DMS114 treated with DMSO at 0.1 percent for 48 hours (cell line): ENCODE measurements around the gene COMMD7.

Experiments
- DNase-seq: peaks from one replicate; lab custom pipeline; 2025; ENCODE audit not compliant: unreplicated experiment; lab: John Stamatoyannopoulos, UW

COMMD7 gene

GRCh38 chr20:32743237-32744112 is at the start of gene COMMD7:
COMMD7 (minus strand) TSS chr20:32743467; CDS start chr20:32743391, 76 bp downstream.
- DNase-seq: peak; percentile 27

- no peak for DNase-seq
Observed at GRCh38 chr20:32792731-32793458, 49.6 kb upstream of the COMMD7 start.

- no peak for DNase-seq
Observed at GRCh38 chr20:32792316-32792715, 49.0 kb upstream of the COMMD7 start.

GRCh38 chr20:32790751-32791057 is 47.4 kb upstream of the COMMD7 start:
- no peak for DNase-seq

- peak; percentile 30 for DNase-seq
Observed at GRCh38 chr20:32789896-32790750, 46.9 kb upstream of the COMMD7 start.

- DNase-seq: no peak
Observed at GRCh38 chr20:32787168-32787567, 43.9 kb upstream of the COMMD7 start.

- DNase-seq: no peak
Observed at GRCh38 chr20:32786059-32786760, 42.9 kb upstream of the COMMD7 start.

GRCh38 chr20:32784369-32785080 is 41.3 kb upstream of the COMMD7 start:
- DNase-seq: no peak

- DNase-seq: no peak
Observed at GRCh38 chr20:32780749-32781655, 37.7 kb upstream of the COMMD7 start.

GRCh38 chr20:32780278-32780677 is 37.0 kb upstream of the COMMD7 start:
- no peak for DNase-seq

GRCh38 chr20:32779500-32780211 is 36.4 kb upstream of the COMMD7 start:
- DNase-seq: no peak

- DNase-seq: no peak
Observed at GRCh38 chr20:32777177-32777956, 34.1 kb upstream of the COMMD7 start.

- DNase-seq: no peak
Observed at GRCh38 chr20:32775336-32775991, 32.2 kb upstream of the COMMD7 start.

GRCh38 chr20:32773855-32774254 is 30.6 kb upstream of the COMMD7 start:
- DNase-seq: no peak

GRCh38 chr20:32773223-32773622 is 30.0 kb upstream of the COMMD7 start:
- DNase-seq: no peak

- no peak for DNase-seq
Observed at GRCh38 chr20:32772046-32772445, 28.8 kb upstream of the COMMD7 start.
